Heart right ventricle (tissue), 16 donors: ENCODE results near the gene PSMG3. TPM values are rescaled to one million over a fixed set of nuclear protein-coding genes. Genes with fewer than 3 reads are reported as not detected.

ENCODE experiments used
- ATAC-seq, 8 donors: fragments of 200-7000 bp; cut with Tn5 transposase; one replicate each; pipeline ENCODE4 v1.9.1; 2020; ENCODE audit warnings: mild to moderate bottlenecking in 8 of 8, moderate library complexity in 8 of 8, moderate number of reproducible peaks in 1 of 8
- DNase-seq, 2 donors: peaks; one replicate each; pipeline ENCODE4 v3.0.0-alpha.2; 2020
- H3K27ac ChIP-seq, 10 donors: fragments of 200-600 bp; sonication (generic) in 2 of 10; one replicate each; pipeline versions ENCODE4 v1.5.0 to v1.8.0; 2020 to 2022; ENCODE audit warnings: mild to moderate bottlenecking in 3 of 10
- H3K27me3 ChIP-seq, 7 donors: fragments of 200-600 bp; one replicate each; pipeline ENCODE4 v1.8.0; 2021 to 2022; ENCODE audit warnings: mild to moderate bottlenecking in 2 of 7
- H3K36me3 ChIP-seq, 9 donors: fragments of 200-600 bp; sonication (generic) in 1 of 9; one replicate each; pipeline versions ENCODE4 v1.5.0 to v1.8.0; 2020 to 2022; ENCODE audit warnings: mild to moderate bottlenecking in 2 of 9
- H3K4me1 ChIP-seq, 9 donors: fragments of 200-600 bp; sonication (generic) in 1 of 9; one replicate each; pipeline versions ENCODE4 v1.5.0 to v1.8.0; 2020 to 2022; ENCODE audit warnings: mild to moderate bottlenecking in 4 of 9
- H3K4me3 ChIP-seq, 10 donors: fragments of 200-600 bp; sonication (generic) in 2 of 10; one replicate each; pipeline versions ENCODE4 v1.5.0 to v1.8.0; 2020 to 2022; ENCODE audit warnings: mild to moderate bottlenecking in 7 of 10, moderate library complexity in 2 of 10
- H3K9me3 ChIP-seq, 11 donors: fragments of 200-600 bp in 10 of 11; sonication (generic) in 2 of 11; one replicate each; pipeline versions ENCODE4 v1.5.0 to v1.8.0; 2013 to 2022; ENCODE audit warnings: mild to moderate bottlenecking in 2 of 11, control low read depth in 1 of 11, moderate library complexity in 1 of 11
- CTCF ChIP-seq, 9 donors: fragments of 200-600 bp; sonication (generic) in 2 of 9; IDR thresholded peaks; one replicate each; pipeline versions ENCODE4 v1.5.0 to v1.8.0; 2021 to 2022; ENCODE audit warnings: antibody characterized with exemption in 9 of 9, mild to moderate bottlenecking in 5 of 9, moderate library complexity in 1 of 9
- WGBS, 2 donors: extraction: QIAGEN DNeasy Blood & Tissue Kit; methylation state at CpG; one replicate each; pipeline ENCODE4 v1.1.7; 2013; ENCODE audit warnings: inconsistent platforms in 1 of 2; 5-methylcytosine and 5-hydroxymethylcytosine counted together
- intact Hi-C, 10 donors: fragments of 100-400 bp; cut with DNase I; formaldehyde crosslinking; loops; one replicate each; pipeline versions ENCODE4 v1.11.1 to v1.14.2; 2022
- polyA plus RNA-seq, 2 donors: library from polyadenylated mRNA; stranded (reverse); fragments of 200-250 nt; gene quantifications; one replicate each; pipeline ENCODE4 v1.2.3, GENCODE V29; 2013
- total RNA-seq, 10 donors: library from RNA; stranded (reverse); fragmentation: NEBNext Ultra II Directional in 3 of 10; extraction: Animal tissue kit (Norgen Biotek cat#: 25700) in 3 of 10; gene quantifications; one replicate each; pipeline versions ENCODE4 v1.2.1 to v1.2.4, GENCODE V29; 2021 to 2023
- donor health status: Arrhythmogenic right ventricular cardiomyopathy.
- donor health status: ischemic (EF 13 %, LVEDD 7.1; RV severe dilation, severe dysfunction).
- donor health status: healthy with polysubstance abuse.
- donor health status: DM: no; HTN: yes; CAD: no.
- donor health status: DM: no; HTN: no; CAD: no.
- donor health status: ischemic (EF 25% LVEDD 6.9; RV normal size, moderate dysfunction).
- donor health status: ischemic (EF 25% LVEDD 5.7; RV mildly dilated, moderate dysfunction).
- donor health status: healthy.
- donor health status: DM: yes; HTN: yes; CAD: no.
- donor health status: Ischemic cardiomyopathy.
- donor health status: ischemic (EF 35%, LVEDD 5.7; RV mildly dilated, moderate dysfunction).
- donor health status: nonischemic (EF 11% LVEDD 7.7; RV severe dilation, severe dysfunction).
- donor health status: DM: yes; HTN: yes; CAD: no.
- donor health status: PGD.
- donor health status: ischemic (EF 29% LVEDD 5.4; RV normal size, mild dysfunction).
- donor health status: nonischemic (EF 23%, LVEDD 6.1; RV moderate dilation, normal function).

PSMG3 gene
- total and polyA plus RNA-seq, 12 donors, result 7.3 to 45.7 (median 12.0) TPM

- no peak for DNase-seq
- Histone ChIP-seq H3K9me3 (no peaks in the 10 kb centered on the region), H3K27me3 (no peaks in the 10 kb centered on the region), H3K4me1 (peaks cover 0 to 10% (median 6%) of the 10 kb centered on the region in 9 donors), H3K36me3 (peaks cover 0 to 22% (median 0%) of the 10 kb centered on the region in 9 donors), H3K4me3 (no peak overlapping the region), H3K27ac (no peak overlapping the region)
- ATAC-seq, result no peak
- TF ChIP-seq CTCF (IDR thresholded peaks at IDR 0.05), result no peak
- WGBS, 2 donors, result 50 to 55% methylated on average over 16 of the region's 16 CpGs
- intact Hi-C loops, result no loop called here
These were observed 7.7 kb downstream of the PSMG3 start for GRCh38 chr7:1562116-1562515.

- H3K27ac ChIP-seq, result no peak overlapping the region
- H3K4me3 ChIP-seq, result no peak overlapping the region
- whole genome bisulfite sequencing, 2 donors, result 84 to 86% methylated on average over 31 to 34 of the region's 34 CpGs
- DNase-seq, result no peak
- intact Hi-C loops, result no loop called here
- H3K4me1 ChIP-seq, result peaks cover 0 to 13% (median 7%) of the 10 kb centered on the region in 9 donors
- no peak for ATAC-seq
- no peaks in the 10 kb centered on the region for H3K9me3 ChIP-seq
- H3K36me3 ChIP-seq, result peaks cover 0 to 14% (median 0%) of the 10 kb centered on the region in 9 donors
- no peaks in the 10 kb centered on the region for H3K27me3 ChIP-seq
- TF ChIP-seq CTCF (IDR thresholded peaks at IDR 0.05), result no peak
These were observed 8.5 kb downstream of the PSMG3 start for GRCh38 chr7:1561036-1561940.

GRCh38 chr7:1560620-1561031 lies 9.2 kb downstream of the PSMG3 start:
- intact Hi-C loops, result no loop called here

More at GRCh38 chr7:1560620-1561031, 9.2 kb downstream of the PSMG3 start:
- Histone ChIP-seq H3K4me3 (no peak overlapping the region), H3K27ac (no peak overlapping the region), H3K4me1 (peaks cover 4 to 19% (median 13%) of the 10 kb centered on the region in 9 donors), H3K36me3 (peaks cover 0 to 7% (median 0%) of the 10 kb centered on the region in 9 donors), H3K27me3 (no peaks in the 10 kb centered on the region), H3K9me3 (no peaks in the 10 kb centered on the region)
- no peak for TF ChIP-seq CTCF (IDR thresholded peaks at IDR 0.05)
- ATAC-seq (no peak), DNase-seq (no peak)
- WGBS, 2 donors, result 87 to 92% methylated on average over 13 of the region's 13 CpGs
